Thoracic aorta (tissue), 2 donors: ENCODE data around the gene NELFCD. TPM values are rescaled to one million over a fixed set of nuclear protein-coding genes. Genes with fewer than 3 reads are reported as not detected.

Experiments
- ATAC-seq: fragments of 150-250 bp; one replicate; pipeline ENCODE4 v1.8.0; 2017; ENCODE audit warnings: low read depth; ENCODE audit not compliant: insufficient number of reproducible peaks, low FRiP score
- DNase-seq: peaks from one replicate; pipeline ENCODE4 v3.0.0-alpha.2; 2020; ENCODE audit warnings: low spot score
- H3K27ac ChIP-seq, 2 donors: fragments of 200-600 bp; sonication (generic); 1 replicate in 1 of 2; 2 replicates in 1 of 2; pipeline ENCODE4 v1.5.1; 2016; ENCODE audit warnings: mild to moderate bottlenecking in 2 of 2, moderate library complexity in 2 of 2
- H3K27me3 ChIP-seq: fragments of 200-600 bp; sonication (generic); replicated peaks from 2 replicates; pipeline ENCODE4 v1.6.0; 2016; ENCODE audit warnings: mild to moderate bottlenecking; ENCODE audit not compliant: insufficient read depth
- H3K36me3 ChIP-seq: fragments of 200-600 bp; sonication (generic); one replicate; pipeline ENCODE4 v1.5.1; 2016
- H3K4me1 ChIP-seq, 2 donors: fragments of 200-600 bp; sonication (generic); 1 replicate in 1 of 2; 2 replicates in 1 of 2; pipeline versions ENCODE4 v1.5.1 to v1.6.0; 2016; ENCODE audit warnings: low read depth in 2 of 2, mild to moderate bottlenecking in 1 of 2; ENCODE audit not compliant: control insufficient read depth in 1 of 2
- H3K4me3 ChIP-seq: fragments of 200-600 bp; sonication (generic); 2 replicates; pipeline ENCODE4 v1.5.1; 2016; ENCODE audit warnings: mild to moderate bottlenecking
- H3K9me3 ChIP-seq: fragments of 200-600 bp; sonication (generic); 2 replicates; pipeline ENCODE4 v1.5.1; 2016
- CTCF ChIP-seq: fragments of 200-600 bp; sonication (generic); IDR thresholded peaks from one replicate; pipeline ENCODE4 v1.5.1; 2019; ENCODE audit warnings: antibody characterized with exemption
- total RNA-seq, 2 donors: library from RNA; depleted of rRNA; stranded (reverse); fragments of >200 nt; gene quantifications; one replicate each; pipeline versions ENCODE4 v1.1.0 to v1.2.3, GENCODE V29; 2016

The NELFCD gene
- total RNA-seq, 2 donors from 2014 or later, result 50.9 to 52.6 TPM

DNA sequence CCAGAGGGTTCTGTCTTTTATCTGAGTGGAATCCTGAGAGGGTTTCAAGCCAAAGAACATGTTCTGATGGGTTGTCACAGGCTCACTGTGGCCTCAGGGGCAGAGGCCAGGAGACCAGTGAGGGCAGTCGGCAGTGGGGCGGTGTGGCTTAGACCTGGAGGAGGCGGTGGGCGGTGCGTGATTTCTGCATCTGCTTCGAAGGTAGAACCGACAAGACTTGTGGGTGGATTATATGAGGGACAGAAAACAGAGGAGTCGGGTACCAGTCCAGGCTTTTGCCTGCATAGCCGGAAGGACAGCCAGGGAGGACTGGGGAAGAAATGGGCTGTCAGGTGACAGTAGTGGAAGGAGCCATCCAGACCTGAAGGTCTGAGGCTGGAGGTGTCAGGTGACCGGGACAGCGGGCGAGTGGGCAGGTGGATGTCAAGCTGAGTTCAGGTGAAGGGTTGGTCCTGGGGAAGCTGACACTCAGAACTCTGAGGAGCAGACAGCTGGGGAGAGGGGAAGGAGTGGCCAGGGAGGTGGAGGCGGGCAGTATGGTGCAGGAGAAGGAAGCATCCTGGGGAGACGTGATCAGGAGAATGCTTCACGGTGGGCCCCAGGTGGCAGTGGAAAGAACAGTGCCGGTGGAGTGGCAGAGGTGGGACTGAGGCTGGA, 22.9 kb downstream of the NELFCD start:
- DNase-seq (no peak), ATAC-seq (no peak)
- Histone ChIP-seq H3K9me3 (no peaks in the 10 kb centered on the region), H3K36me3 (peaks cover 19% of the 10 kb centered on the region), H3K27me3 (no peaks in the 10 kb centered on the region), H3K4me3 (peak overlapping the region; percentile 81), H3K27ac (peak overlapping the region in 1 of 2 donors; percentile 89), H3K4me1 (peaks cover 20 to 41% of the 10 kb centered on the region in 2 donors)
- no peak for TF ChIP-seq CTCF

DNA sequence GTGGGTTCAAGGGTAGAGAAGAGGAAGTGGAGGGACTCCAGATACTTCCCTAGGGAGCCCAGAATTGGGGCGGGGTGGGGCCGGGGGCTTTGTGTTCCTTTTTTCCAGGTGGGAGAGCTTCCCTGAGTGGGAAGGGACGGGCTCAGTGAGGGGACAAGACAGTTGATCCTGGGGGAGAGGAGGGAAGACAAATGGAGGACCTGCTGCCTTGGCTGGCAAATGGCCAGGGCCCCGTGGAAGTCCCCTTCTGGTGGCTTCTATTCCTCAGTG, 23.4 kb downstream of the NELFCD start:
- ATAC-seq (no peak), DNase-seq (no peak)
- Histone ChIP-seq H3K4me1 (peaks cover 20 to 41% of the 10 kb centered on the region in 2 donors), H3K27ac (peak overlapping the region in 1 of 2 donors; percentile 89), H3K4me3 (peak overlapping the region; percentile 81), H3K9me3 (no peaks in the 10 kb centered on the region), H3K36me3 (peaks cover 15% of the 10 kb centered on the region), H3K27me3 (no peaks in the 10 kb centered on the region)
- TF ChIP-seq CTCF, result no peak

DNA sequence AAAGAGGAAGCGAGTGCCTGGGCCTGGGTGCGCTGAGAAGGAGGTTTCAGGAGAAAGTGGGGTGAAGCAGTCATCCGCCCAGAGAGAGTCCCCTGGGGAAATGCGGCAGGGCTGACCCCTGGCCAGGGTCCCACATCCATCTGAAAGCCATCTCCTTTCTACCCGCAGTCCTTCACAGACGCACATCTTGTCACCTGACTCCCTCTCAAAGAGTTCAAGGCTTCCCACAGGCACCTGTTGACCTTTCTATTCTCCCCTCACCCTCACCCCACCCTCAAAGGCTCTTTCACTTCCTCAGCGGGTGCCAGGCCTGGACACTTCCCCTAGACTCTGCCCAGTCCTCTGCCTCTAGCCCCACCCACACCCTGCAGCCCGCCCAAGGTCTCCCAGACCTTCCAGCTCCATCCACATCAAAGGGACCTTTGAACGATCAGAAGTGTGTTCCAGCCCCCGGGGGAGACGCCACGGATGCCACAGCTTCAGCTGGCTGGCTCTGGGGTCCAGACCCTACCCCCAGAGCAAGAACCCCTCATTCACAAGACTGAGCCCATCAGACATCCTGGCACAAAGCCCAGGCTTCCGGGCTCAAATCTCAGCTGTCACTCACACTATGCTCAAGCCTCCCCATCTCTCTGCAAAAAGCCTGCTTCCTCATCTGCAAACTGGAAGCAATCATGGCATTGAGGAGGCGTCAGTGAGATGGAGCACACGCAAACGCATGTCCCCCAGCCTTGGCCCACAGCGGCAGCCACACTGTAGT, 23.9 kb downstream of the NELFCD start:
- H3K4me1 ChIP-seq, result peaks cover 20 to 41% of the 10 kb centered on the region in 2 donors
- H3K9me3 ChIP-seq, result no peaks in the 10 kb centered on the region
- H3K4me3 ChIP-seq, result peak overlapping the region; percentile 81
- no peak for TF ChIP-seq CTCF
- peaks cover 14% of the 10 kb centered on the region for H3K36me3 ChIP-seq
- no peak for ATAC-seq
- H3K27ac ChIP-seq, result peak overlapping the region; percentile 82 to 89
- DNase-seq, result no peak
- H3K27me3 ChIP-seq, result no peaks in the 10 kb centered on the region

DNA sequence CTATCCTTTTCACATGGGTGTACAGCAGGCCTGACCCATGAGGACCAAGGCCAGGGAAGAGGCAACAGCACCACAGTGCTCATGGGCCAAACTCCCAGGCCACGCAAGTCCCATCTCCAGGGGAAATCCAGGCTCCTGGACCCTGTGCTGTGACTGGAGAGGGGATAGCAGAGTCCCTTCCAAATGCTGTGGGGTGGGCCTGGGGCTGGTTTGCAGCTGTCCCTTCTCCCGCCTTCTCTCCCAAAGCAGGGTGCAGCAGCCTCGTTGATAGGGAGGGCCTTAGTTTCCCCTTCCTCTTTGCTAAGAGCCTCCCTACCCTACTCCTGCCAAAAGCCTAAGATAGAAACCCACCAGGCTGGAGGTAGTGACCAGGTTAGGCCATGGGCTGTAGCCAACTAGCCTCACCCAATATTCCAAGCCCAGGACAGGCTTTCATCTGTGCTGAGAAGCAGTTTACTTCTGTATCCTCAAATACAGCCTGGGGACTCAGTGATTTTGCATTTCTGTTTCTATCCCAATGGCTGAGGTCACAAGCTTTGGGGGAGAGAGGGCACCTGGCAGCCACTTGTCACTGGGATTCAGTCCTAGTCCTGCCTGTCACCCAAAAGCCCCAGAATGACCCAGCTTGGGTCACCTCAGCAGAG, 24.6 kb downstream of the NELFCD start:
- Histone ChIP-seq H3K36me3 (peaks cover 8% of the 10 kb centered on the region), H3K27me3 (no peaks in the 10 kb centered on the region), H3K27ac (peak overlapping the region; percentile 82 to 89), H3K9me3 (no peaks in the 10 kb centered on the region), H3K4me1 (peaks cover 27 to 46% of the 10 kb centered on the region in 2 donors), H3K4me3 (peak overlapping the region; percentile 81)
- TF ChIP-seq CTCF, result no peak
- no peak for DNase-seq
- ATAC-seq, result no peak

GRCh38 chr20:59006167-59006863, 25.3 kb downstream of the NELFCD start:
- no peak for DNase-seq
- peaks cover 33 to 53% of the 10 kb centered on the region in 2 donors for H3K4me1 ChIP-seq
- no peak for TF ChIP-seq CTCF
- H3K27ac ChIP-seq, result peak overlapping the region; percentile 82 to 89
- H3K9me3 ChIP-seq, result no peaks in the 10 kb centered on the region
- H3K36me3 ChIP-seq, result peaks cover 3% of the 10 kb centered on the region
- ATAC-seq, result no peak
- H3K27me3 ChIP-seq, result no peaks in the 10 kb centered on the region
- peak overlapping the region; percentile 81 for H3K4me3 ChIP-seq
